HepG2 (cell line): Measurements from ENCODE around the gene GTF3C5. TPM values are rescaled to one million over a fixed set of nuclear protein-coding genes. Genes with fewer than 3 reads are reported as not detected.

Source experiments
- HDAC6 ChIP-seq: fragments of 200-600 bp; sonication (generic); IDR thresholded peaks from 2 replicates; pipeline ENCODE4 v1.7.0; 2017; ENCODE audit warnings: mild to moderate bottlenecking, antibody characterized with exemption, low read length, low read depth
- HOXA7 ChIP-seq: sonication (generic); formaldehyde crosslinking; IDR thresholded peaks from 2 replicates; pipeline ENCODE4 v1.8.1; 2022; ENCODE audit warnings: mild to moderate bottlenecking, missing genetic modification reagents, moderate library complexity
- MXI1 ChIP-seq: IDR thresholded peaks from 3 replicates; pipeline ENCODE4 v1.6.1; 2012; ENCODE audit warnings: low read depth, low read length, inconsistent platforms, borderline replicate concordance
- NPAS2 ChIP-seq: sonication (generic); formaldehyde crosslinking; IDR thresholded peaks from 2 replicates; pipeline ENCODE4 v1.8.0; 2022; ENCODE audit warnings: mild to moderate bottlenecking, missing genetic modification reagents, borderline replicate concordance
- POLR2G ChIP-seq: fragments of 200-400 bp; formaldehyde crosslinking; IDR thresholded peaks from 2 replicates; pipeline ENCODE4 v1.6.1; 2018; ENCODE audit warnings: mild to moderate bottlenecking, low read depth, low read length, moderate library complexity
- SAFB2 ChIP-seq: sonication (generic); formaldehyde crosslinking; IDR thresholded peaks from 2 replicates; pipeline ENCODE4 v1.5.1; 2020; ENCODE audit warnings: missing genetic modification reagents, low read depth, mild to moderate bottlenecking, borderline replicate concordance
- SRSF9 ChIP-seq: fragments of 200-400 bp; formaldehyde crosslinking; IDR thresholded peaks from 2 replicates; pipeline ENCODE4 v1.6.1; 2018; ENCODE audit warnings: borderline replicate concordance, mild to moderate bottlenecking, low read depth, low read length; ENCODE audit not compliant: insufficient read depth, poor library complexity, severe bottlenecking
- SYNCRIP ChIP-seq: fragments of 200-400 bp; formaldehyde crosslinking; IDR thresholded peaks from 2 replicates; pipeline ENCODE4 v1.6.1; 2018; ENCODE audit warnings: mild to moderate bottlenecking, low read depth, low read length; ENCODE audit not compliant: insufficient read depth
- ZNF12 ChIP-seq: sonication (generic); formaldehyde crosslinking; IDR thresholded peaks from 2 replicates; pipeline ENCODE4 v1.5.0; 2020; ENCODE audit warnings: missing genetic modification reagents
- ZNF20 ChIP-seq: sonication (generic); formaldehyde crosslinking; IDR thresholded peaks from 2 replicates; pipeline ENCODE4 v1.4.0; 2020; ENCODE audit warnings: mild to moderate bottlenecking, moderate library complexity, missing genetic modification reagents
- ZNF768 ChIP-seq: sonication (generic); formaldehyde crosslinking; IDR thresholded peaks from 2 replicates; pipeline ENCODE4 v1.4.0; 2020; ENCODE audit warnings: missing genetic modification reagents
- polyA plus RNA-seq, 8 experiments: library from polyadenylated mRNA; depleted of rRNA in 3 of 8; stranded (reverse) in 7 of 8; unstranded in 1 of 8; fragments of >200 nt; fragmentation: Illumina TruSeq in 4 of 8; extraction: Trizol in 4 of 8; gene quantifications; 2 replicates each; pipeline versions ENCODE4 v1.2.1 to v1.2.3, GENCODE V29; 2011 to 2016; ENCODE audit warnings: low read depth in 4 of 8, missing spikeins in 1 of 8, mixed read lengths in 1 of 8; ENCODE audit not compliant: insufficient read depth in 1 of 8
- total RNA-seq, 5 experiments: library from RNA; depleted of rRNA; stranded (reverse); fragments of >200 nt; fragmentation: Illumina TruSeq; extraction: Trizol; gene quantifications; 2 replicates each; pipeline ENCODE4 v1.2.3, GENCODE V29; 2016; ENCODE audit warnings: low read depth in 1 of 5
- TF ChIP-seq, protein P1 (sequence below): sonication (generic); formaldehyde crosslinking; conservative IDR thresholded peaks from 2 replicates; pipeline ENCODE4 v1.4.0; 2020; ENCODE audit warnings: missing genetic modification reagents
- TF ChIP-seq, protein P2 (sequence below): sonication (generic); formaldehyde crosslinking; conservative IDR thresholded peaks from 2 replicates; pipeline ENCODE4 v1.4.0; 2020; ENCODE audit warnings: mild to moderate bottlenecking, missing genetic modification reagents, moderate library complexity
- TF ChIP-seq, protein P3 (sequence below): sonication (generic); formaldehyde crosslinking; IDR thresholded peaks from 2 replicates; pipeline ENCODE4 v1.5.0; 2020; ENCODE audit warnings: mild to moderate bottlenecking, missing genetic modification reagents
- TF ChIP-seq, protein P4 (sequence below): sonication (generic); formaldehyde crosslinking; IDR thresholded peaks from 2 replicates; pipeline ENCODE4 v1.4.0; 2020; ENCODE audit warnings: mild to moderate bottlenecking, missing genetic modification reagents, borderline replicate concordance
- TF ChIP-seq, protein P5 (sequence below): sonication (generic); formaldehyde crosslinking; IDR thresholded peaks from 2 replicates; pipeline ENCODE4 v1.4.0; 2020; ENCODE audit warnings: mild to moderate bottlenecking, missing genetic modification reagents

Gene GTF3C5
- total and polyA plus RNA-seq, 2 of the 13 experiments (the other 11 are each of a cell fraction or from before 2014, with no cell fraction given) = 66.9 to 92.6 TPM

DNA sequence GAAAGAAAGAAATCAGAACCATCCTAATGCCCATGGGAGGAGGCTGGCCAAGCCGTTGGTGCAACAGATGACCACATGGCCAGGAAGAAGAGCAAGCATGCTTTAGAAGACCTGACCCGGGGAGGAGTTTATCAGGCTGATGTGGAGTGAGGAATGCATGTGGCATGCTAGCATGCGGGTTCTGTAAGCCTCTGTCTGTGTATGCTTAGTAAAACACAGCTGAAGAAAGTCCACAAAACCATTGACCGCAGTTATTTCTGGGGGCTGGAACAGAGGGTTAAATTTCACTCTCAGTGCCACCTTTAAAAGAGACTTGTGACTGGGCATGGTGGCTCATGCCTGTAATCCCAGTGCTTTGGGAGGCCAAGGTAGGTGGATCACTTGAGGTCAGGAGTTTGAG lies 33.2 kb upstream of the GTF3C5 start (continued):
- no peak for TF ChIP-seq HDAC6
- no peak for TF ChIP-seq ZNF20 (CRISPR knock-in tag)
- TF ChIP-seq, protein P1, sequence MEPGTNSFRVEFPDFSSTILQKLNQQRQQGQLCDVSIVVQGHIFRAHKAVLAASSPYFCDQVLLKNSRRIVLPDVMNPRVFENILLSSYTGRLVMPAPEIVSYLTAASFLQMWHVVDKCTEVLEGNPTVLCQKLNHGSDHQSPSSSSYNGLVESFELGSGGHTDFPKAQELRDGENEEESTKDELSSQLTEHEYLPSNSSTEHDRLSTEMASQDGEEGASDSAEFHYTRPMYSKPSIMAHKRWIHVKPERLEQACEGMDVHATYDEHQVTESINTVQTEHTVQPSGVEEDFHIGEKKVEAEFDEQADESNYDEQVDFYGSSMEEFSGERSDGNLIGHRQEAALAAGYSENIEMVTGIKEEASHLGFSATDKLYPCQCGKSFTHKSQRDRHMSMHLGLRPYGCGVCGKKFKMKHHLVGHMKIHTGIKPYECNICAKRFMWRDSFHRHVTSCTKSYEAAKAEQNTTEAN (CRISPR knock-in tag) = 0 out of 2 replicates have a peak, but pooled peaks have one; percentile 38
- TF ChIP-seq ZNF768 (CRISPR knock-in tag) = no peak
- TF ChIP-seq, protein P2, sequence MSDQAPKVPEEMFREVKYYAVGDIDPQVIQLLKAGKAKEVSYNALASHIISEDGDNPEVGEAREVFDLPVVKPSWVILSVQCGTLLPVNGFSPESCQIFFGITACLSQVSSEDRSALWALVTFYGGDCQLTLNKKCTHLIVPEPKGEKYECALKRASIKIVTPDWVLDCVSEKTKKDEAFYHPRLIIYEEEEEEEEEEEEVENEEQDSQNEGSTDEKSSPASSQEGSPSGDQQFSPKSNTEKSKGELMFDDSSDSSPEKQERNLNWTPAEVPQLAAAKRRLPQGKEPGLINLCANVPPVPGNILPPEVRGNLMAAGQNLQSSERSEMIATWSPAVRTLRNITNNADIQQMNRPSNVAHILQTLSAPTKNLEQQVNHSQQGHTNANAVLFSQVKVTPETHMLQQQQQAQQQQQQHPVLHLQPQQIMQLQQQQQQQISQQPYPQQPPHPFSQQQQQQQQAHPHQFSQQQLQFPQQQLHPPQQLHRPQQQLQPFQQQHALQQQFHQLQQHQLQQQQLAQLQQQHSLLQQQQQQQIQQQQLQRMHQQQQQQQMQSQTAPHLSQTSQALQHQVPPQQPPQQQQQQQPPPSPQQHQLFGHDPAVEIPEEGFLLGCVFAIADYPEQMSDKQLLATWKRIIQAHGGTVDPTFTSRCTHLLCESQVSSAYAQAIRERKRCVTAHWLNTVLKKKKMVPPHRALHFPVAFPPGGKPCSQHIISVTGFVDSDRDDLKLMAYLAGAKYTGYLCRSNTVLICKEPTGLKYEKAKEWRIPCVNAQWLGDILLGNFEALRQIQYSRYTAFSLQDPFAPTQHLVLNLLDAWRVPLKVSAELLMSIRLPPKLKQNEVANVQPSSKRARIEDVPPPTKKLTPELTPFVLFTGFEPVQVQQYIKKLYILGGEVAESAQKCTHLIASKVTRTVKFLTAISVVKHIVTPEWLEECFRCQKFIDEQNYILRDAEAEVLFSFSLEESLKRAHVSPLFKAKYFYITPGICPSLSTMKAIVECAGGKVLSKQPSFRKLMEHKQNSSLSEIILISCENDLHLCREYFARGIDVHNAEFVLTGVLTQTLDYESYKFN = peak; percentile 56
- TF ChIP-seq SRSF9 = no peak
- TF ChIP-seq NPAS2 = no peak
- TF ChIP-seq, protein P3, sequence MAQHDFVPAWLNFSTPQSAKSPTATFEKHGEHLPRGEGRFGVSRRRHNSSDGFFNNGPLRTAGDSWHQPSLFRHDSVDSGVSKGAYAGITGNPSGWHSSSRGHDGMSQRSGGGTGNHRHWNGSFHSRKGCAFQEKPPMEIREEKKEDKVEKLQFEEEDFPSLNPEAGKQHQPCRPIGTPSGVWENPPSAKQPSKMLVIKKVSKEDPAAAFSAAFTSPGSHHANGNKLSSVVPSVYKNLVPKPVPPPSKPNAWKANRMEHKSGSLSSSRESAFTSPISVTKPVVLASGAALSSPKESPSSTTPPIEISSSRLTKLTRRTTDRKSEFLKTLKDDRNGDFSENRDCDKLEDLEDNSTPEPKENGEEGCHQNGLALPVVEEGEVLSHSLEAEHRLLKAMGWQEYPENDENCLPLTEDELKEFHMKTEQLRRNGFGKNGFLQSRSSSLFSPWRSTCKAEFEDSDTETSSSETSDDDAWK = no peak
- no peak for TF ChIP-seq SAFB2 (CRISPR knock-in tag)
- no peak for TF ChIP-seq HOXA7 (CRISPR knock-in tag)
- no peak for TF ChIP-seq ZNF12
- no peak for TF ChIP-seq SYNCRIP
- peak; percentile 60; the same call in 1 of the 3 replicates for TF ChIP-seq MXI1
- TF ChIP-seq POLR2G = no peak
- TF ChIP-seq, protein P4, sequence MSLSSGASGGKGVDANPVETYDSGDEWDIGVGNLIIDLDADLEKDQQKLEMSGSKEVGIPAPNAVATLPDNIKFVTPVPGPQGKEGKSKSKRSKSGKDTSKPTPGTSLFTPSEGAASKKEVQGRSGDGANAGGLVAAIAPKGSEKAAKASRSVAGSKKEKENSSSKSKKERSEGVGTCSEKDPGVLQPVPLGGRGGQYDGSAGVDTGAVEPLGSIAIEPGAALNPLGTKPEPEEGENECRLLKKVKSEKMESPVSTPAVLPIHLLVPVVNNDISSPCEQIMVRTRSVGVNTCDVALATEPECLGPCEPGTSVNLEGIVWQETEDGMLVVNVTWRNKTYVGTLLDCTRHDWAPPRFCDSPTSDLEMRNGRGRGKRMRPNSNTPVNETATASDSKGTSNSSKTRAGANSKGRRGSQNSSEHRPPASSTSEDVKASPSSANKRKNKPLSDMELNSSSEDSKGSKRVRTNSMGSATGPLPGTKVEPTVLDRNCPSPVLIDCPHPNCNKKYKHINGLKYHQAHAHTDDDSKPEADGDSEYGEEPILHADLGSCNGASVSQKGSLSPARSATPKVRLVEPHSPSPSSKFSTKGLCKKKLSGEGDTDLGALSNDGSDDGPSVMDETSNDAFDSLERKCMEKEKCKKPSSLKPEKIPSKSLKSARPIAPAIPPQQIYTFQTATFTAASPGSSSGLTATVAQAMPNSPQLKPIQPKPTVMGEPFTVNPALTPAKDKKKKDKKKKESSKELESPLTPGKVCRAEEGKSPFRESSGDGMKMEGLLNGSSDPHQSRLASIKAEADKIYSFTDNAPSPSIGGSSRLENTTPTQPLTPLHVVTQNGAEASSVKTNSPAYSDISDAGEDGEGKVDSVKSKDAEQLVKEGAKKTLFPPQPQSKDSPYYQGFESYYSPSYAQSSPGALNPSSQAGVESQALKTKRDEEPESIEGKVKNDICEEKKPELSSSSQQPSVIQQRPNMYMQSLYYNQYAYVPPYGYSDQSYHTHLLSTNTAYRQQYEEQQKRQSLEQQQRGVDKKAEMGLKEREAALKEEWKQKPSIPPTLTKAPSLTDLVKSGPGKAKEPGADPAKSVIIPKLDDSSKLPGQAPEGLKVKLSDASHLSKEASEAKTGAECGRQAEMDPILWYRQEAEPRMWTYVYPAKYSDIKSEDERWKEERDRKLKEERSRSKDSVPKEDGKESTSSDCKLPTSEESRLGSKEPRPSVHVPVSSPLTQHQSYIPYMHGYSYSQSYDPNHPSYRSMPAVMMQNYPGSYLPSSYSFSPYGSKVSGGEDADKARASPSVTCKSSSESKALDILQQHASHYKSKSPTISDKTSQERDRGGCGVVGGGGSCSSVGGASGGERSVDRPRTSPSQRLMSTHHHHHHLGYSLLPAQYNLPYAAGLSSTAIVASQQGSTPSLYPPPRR (CRISPR knock-in tag) = no peak
- TF ChIP-seq, protein P5, sequence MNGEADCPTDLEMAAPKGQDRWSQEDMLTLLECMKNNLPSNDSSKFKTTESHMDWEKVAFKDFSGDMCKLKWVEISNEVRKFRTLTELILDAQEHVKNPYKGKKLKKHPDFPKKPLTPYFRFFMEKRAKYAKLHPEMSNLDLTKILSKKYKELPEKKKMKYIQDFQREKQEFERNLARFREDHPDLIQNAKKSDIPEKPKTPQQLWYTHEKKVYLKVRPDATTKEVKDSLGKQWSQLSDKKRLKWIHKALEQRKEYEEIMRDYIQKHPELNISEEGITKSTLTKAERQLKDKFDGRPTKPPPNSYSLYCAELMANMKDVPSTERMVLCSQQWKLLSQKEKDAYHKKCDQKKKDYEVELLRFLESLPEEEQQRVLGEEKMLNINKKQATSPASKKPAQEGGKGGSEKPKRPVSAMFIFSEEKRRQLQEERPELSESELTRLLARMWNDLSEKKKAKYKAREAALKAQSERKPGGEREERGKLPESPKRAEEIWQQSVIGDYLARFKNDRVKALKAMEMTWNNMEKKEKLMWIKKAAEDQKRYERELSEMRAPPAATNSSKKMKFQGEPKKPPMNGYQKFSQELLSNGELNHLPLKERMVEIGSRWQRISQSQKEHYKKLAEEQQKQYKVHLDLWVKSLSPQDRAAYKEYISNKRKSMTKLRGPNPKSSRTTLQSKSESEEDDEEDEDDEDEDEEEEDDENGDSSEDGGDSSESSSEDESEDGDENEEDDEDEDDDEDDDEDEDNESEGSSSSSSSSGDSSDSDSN (CRISPR knock-in tag) = no peak
